HPDE6-E6E7 (cell line): ENCODE measurements around the gene SCAMP1.

Source experiments
- DNase-seq: peaks from one replicate; pipeline ENCODE4 v3.0.0; 2011; ENCODE audit warnings: missing footprints; ENCODE audit errors: extremely low spot score

Gene SCAMP1

GRCh38 chr5:78492650-78493049, 132.2 kb downstream of the SCAMP1 start:
- no peak for DNase-seq

GRCh38 chr5:78495800-78496199, 135.4 kb downstream of the SCAMP1 start:
- no peak for DNase-seq

GRCh38 chr5:78496373-78496772, 136.0 kb downstream of the SCAMP1 start:
- peak; percentile 34 for DNase-seq

GRCh38 chr5:78497573-78498533, 137.4 kb downstream of the SCAMP1 start:
- no peak for DNase-seq

GRCh38 chr5:78499485-78499884, 139.1 kb downstream of the SCAMP1 start:
- no peak for DNase-seq

GRCh38 chr5:78500028-78500427, 139.6 kb downstream of the SCAMP1 start:
- no peak for DNase-seq

- no peak for DNase-seq
Observed at GRCh38 chr5:78500871-78501270, 140.5 kb downstream of the SCAMP1 start.

GRCh38 chr5:78501411-78502352, 141.3 kb downstream of the SCAMP1 start:
- no peak for DNase-seq

GRCh38 chr5:78503958-78504653, 143.7 kb downstream of the SCAMP1 start:
- no peak for DNase-seq

GRCh38 chr5:78504704-78505677, 144.6 kb downstream of the SCAMP1 start:
- DNase-seq = peak; percentile 87

GRCh38 chr5:78505860-78506259, 145.4 kb downstream of the SCAMP1 start:
- DNase-seq = no peak

GRCh38 chr5:78506261-78507024, 146.0 kb downstream of the SCAMP1 start:
- DNase-seq = no peak

GRCh38 chr5:78507531-78507930, 147.1 kb downstream of the SCAMP1 start:
- no peak for DNase-seq

- DNase-seq = no peak
Observed at GRCh38 chr5:78508186-78508765, 147.9 kb downstream of the SCAMP1 start.

- no peak for DNase-seq
Observed at GRCh38 chr5:78509145-78509865, 148.9 kb downstream of the SCAMP1 start.

GRCh38 chr5:78509884-78510769, 149.7 kb downstream of the SCAMP1 start:
- DNase-seq = no peak

GRCh38 chr5:78511121-78511906, 150.9 kb downstream of the SCAMP1 start:
- no peak for DNase-seq
